DMS 273 (cell line): ENCODE measurements around the gene HBP1.
"Not testable (repeated sequence)": the region's sequence is repeated elsewhere in the genome, so short reads cannot be mapped to it uniquely, and the experiment has no call there.

Experiments used
- DNase-seq: peaks from one replicate; lab custom pipeline; 2025; ENCODE audit not compliant: unreplicated experiment; lab: John Stamatoyannopoulos, UW

The HBP1 gene

GRCh38 chr7:107168233-107169119 is at the start of gene HBP1:
Gene HBP1, plus strand, starts transcription at chr7:107169003. Its CDS starts 10,891 bp downstream, at chr7:107179894.
- peak; percentile 100 for DNase-seq

GRCh38 chr7:107119376-107120105 is 49.3 kb upstream of the HBP1 start:
- DNase-seq, result no peak

GRCh38 chr7:107122486-107122911 is 46.3 kb upstream of the HBP1 start:
- no peak for DNase-seq

GRCh38 chr7:107123392-107123791 is 45.4 kb upstream of the HBP1 start:
- no peak for DNase-seq

- DNase-seq, result no peak
These were observed 43.3 kb upstream of the HBP1 start for GRCh38 chr7:107125475-107125874.

GRCh38 chr7:107128217-107128616 is 40.6 kb upstream of the HBP1 start:
- no peak for DNase-seq

GRCh38 chr7:107128748-107129147 is 40.1 kb upstream of the HBP1 start:
- DNase-seq, result no peak

GRCh38 chr7:107130487-107131220 is 38.1 kb upstream of the HBP1 start:
- DNase-seq, result peak; percentile 13

GRCh38 chr7:107133396-107133795 is 35.4 kb upstream of the HBP1 start:
- DNase-seq, result peak; percentile 62

- DNase-seq, result no peak
These were observed 29.9 kb upstream of the HBP1 start for GRCh38 chr7:107138696-107139420.

- not testable (repeated sequence) for DNase-seq
These were observed 24.9 kb upstream of the HBP1 start for GRCh38 chr7:107143875-107144274.

GRCh38 chr7:107145067-107145838 is 23.6 kb upstream of the HBP1 start:
- DNase-seq, result no peak

- peak; percentile 64 for DNase-seq
These were observed 21.1 kb upstream of the HBP1 start for GRCh38 chr7:107147464-107148393.

- DNase-seq, result no peak
These were observed 20.1 kb upstream of the HBP1 start for GRCh38 chr7:107148721-107149120.

- no peak for DNase-seq
These were observed 18.9 kb upstream of the HBP1 start for GRCh38 chr7:107149863-107150262.

- peak; percentile 87 for DNase-seq
These were observed 18.3 kb upstream of the HBP1 start for GRCh38 chr7:107150375-107151073.

GRCh38 chr7:107151538-107151937 is 17.3 kb upstream of the HBP1 start:
- DNase-seq, result no peak

- DNase-seq, result no peak
These were observed 16.8 kb upstream of the HBP1 start for GRCh38 chr7:107152011-107152410.
